K562 (cell line): Measurements from ENCODE around the gene TRPV6. TPM values are rescaled to one million over a fixed set of nuclear protein-coding genes. Genes with fewer than 3 reads are reported as not detected.

Experiments used
- ATAC-seq: fragments of 200-7000 bp; cut with Tn5 transposase; 3 replicates; pipeline ENCODE4 v1.9.1; 2020; ENCODE audit warnings: moderate library complexity
- BruUV-seq: library from RNA; stranded (reverse); fragments of 400-500 nt; replicated peaks from 2 replicates; lab custom pipeline; 2021; lab: Mats Ljungman, UMichigan
- CTCF ChIA-PET: fragments of 300-600 bp; formaldehyde crosslinking; extraction: SDS; loops from one replicate; lab custom pipeline; 2021; ENCODE audit warnings: low intra/inter-chr PET ratio; lab: Yijun Ruan, JAX
- POLR2A ChIA-PET: fragments of 300-600, 350-650 bp; sonication (Branson Sonifier 250); formaldehyde crosslinking; extraction: SDS; loops from one replicate; lab custom pipeline; 2021; ENCODE audit warnings: antibody characterized with exemption, inconsistent platforms; lab: Yijun Ruan, JAX
- DNase-seq, 4 experiments: peaks; one replicate each; pipeline versions ENCODE4 v3.0.0 to v3.0.0-alpha.2; 2011 to 2018; ENCODE audit warnings: low spot score in 3 of 4, mixed read lengths in 3 of 4; ENCODE audit errors: extremely low read depth in 1 of 4
- FAIRE-seq: peaks from 2 replicates; lab custom pipeline; 2011; peaks lifted over from hg19 to GRCh38; lab: Jason Lieb, UNC
- H2AFZ ChIP-seq: 2 replicates; pipeline ENCODE4 v1.6.0; 2011; ENCODE audit warnings: low read depth, low read length, control low read depth, inconsistent platforms
- H3K27ac ChIP-seq: fragments of 200-600 bp; 3 replicates; pipeline ENCODE4 v1.8.0; 2011; ENCODE audit warnings: low read depth, mild to moderate bottlenecking, control low read depth, inconsistent platforms, low read length, moderate library complexity, mixed read lengths; ENCODE audit errors: extremely low read depth
- H3K27me3 ChIP-seq, 2 experiments: fragments of 300-600 bp in 1 of 2; 2 replicates in 1 of 2; 3 replicates in 1 of 2; pipeline versions ENCODE4 v1.6.0 to v1.8.0; 2011; ENCODE audit warnings: inconsistent platforms in 2 of 2, low read length in 2 of 2, mild to moderate bottlenecking in 1 of 2, mixed read lengths in 1 of 2, moderate library complexity in 1 of 2; ENCODE audit not compliant: control insufficient read depth in 2 of 2, insufficient read depth in 2 of 2
- H3K36me3 ChIP-seq: fragments of 300-600 bp; 3 replicates; pipeline ENCODE4 v1.8.0; 2011; ENCODE audit warnings: mild to moderate bottlenecking, low read length, inconsistent platforms; ENCODE audit not compliant: control insufficient read depth, insufficient read depth
- H3K4me1 ChIP-seq, 2 experiments: fragments of 200-600 bp in 1 of 2; replicated peaks in 1 of 2; 2 replicates in 1 of 2; 3 replicates in 1 of 2; pipeline versions ENCODE4 v1.5.1 to v1.8.0; 2011; ENCODE audit warnings: inconsistent platforms in 2 of 2, low read length in 2 of 2, mild to moderate bottlenecking in 1 of 2, mixed read lengths in 1 of 2, moderate library complexity in 1 of 2; ENCODE audit not compliant: control insufficient read depth in 2 of 2, insufficient read depth in 2 of 2
- H3K4me2 ChIP-seq: 2 replicates; pipeline ENCODE4 v1.6.1; 2011; ENCODE audit warnings: low read length, control low read depth, inconsistent platforms, mixed read lengths; ENCODE audit not compliant: insufficient read depth
- H3K4me3 ChIP-seq: fragments of 200-600 bp; sonication (generic), shearing (Covaris generic); 2 replicates; pipeline ENCODE4 v1.5.1; 2016; ENCODE audit warnings: control low read depth, inconsistent platforms
- H3K79me2 ChIP-seq: fragments of 200-600 bp; 3 replicates; pipeline ENCODE4 v1.8.0; 2011; ENCODE audit warnings: low read length, inconsistent platforms; ENCODE audit not compliant: control insufficient read depth, insufficient read depth
- H3K9ac ChIP-seq, 2 experiments: 2 replicates each; pipeline versions ENCODE4 v1.6.0 to v1.6.1; 2011; ENCODE audit warnings: low read depth in 2 of 2, low read length in 2 of 2, control low read depth in 1 of 2, inconsistent platforms in 1 of 2, mild to moderate bottlenecking in 1 of 2, mixed read lengths in 1 of 2; ENCODE audit not compliant: insufficient read depth in 1 of 2
- H3K9me1 ChIP-seq: one replicate; pipeline ENCODE4 v1.6.0; 2011; ENCODE audit warnings: inconsistent platforms, mild to moderate bottlenecking, low read length, moderate library complexity; ENCODE audit not compliant: control insufficient read depth, insufficient read depth
- H3K9me3 ChIP-seq: replicated peaks from 2 replicates; pipeline ENCODE4 v1.5.1; 2011; ENCODE audit warnings: low read depth, low read length, inconsistent platforms; ENCODE audit not compliant: control insufficient read depth, insufficient read depth
- H4K20me1 ChIP-seq: replicated peaks from 2 replicates; pipeline ENCODE4 v1.6.1; 2011; ENCODE audit warnings: low read length, inconsistent platforms, mixed read lengths; ENCODE audit not compliant: control insufficient read depth, insufficient read depth
- MCM7 ChIP-seq, 2 experiments: fragments of 450-650 bp; IDR thresholded peaks; 2 replicates each; pipeline ENCODE4 v1.6.1; 2016 to 2018
- ZNF165 ChIP-seq: fragments of 250-450 bp; sonication (Bioruptor Pico); IDR thresholded peaks from 2 replicates; pipeline ENCODE4 v1.4.0; 2020; ENCODE audit warnings: borderline replicate concordance
- ZNF77 ChIP-seq: fragments of 250-450 bp; sonication (Bioruptor Pico); IDR thresholded peaks from 2 replicates; pipeline ENCODE4 v1.5.0; 2020
- WGBS: fragments of 100-300 bp; shearing (Covaris generic); methylation state at CpG from one replicate; pipeline ENCODE4 v1.1.6; 2016; ENCODE audit warnings: low coverage, mixed read lengths; ENCODE audit not compliant: insufficient coverage; ENCODE audit errors: missing lambda C conversion rate; 5-methylcytosine and 5-hydroxymethylcytosine counted together
- in situ Hi-C: fragments of 300-500 bp; cut with MboI; formaldehyde crosslinking; loops from 4 replicates; pipeline ENCODE4 v1.15.0; 2018; ENCODE audit warnings: inconsistent platforms, mixed read lengths
- intact Hi-C: fragments of 100-400 bp; cut with micrococcal nuclease; formaldehyde crosslinking; loops from 2 replicates; pipeline ENCODE4 v1.14.2; 2022
- polyA plus RNA-seq, 8 experiments: library from polyadenylated mRNA; depleted of rRNA in 4 of 8; stranded (reverse) in 5 of 8; unstranded in 3 of 8; fragments of >200 nt; fragmentation: Nextera tagmentation in 2 of 8; fragmentation: Illumina TruSeq in 1 of 8; extraction: Ambion mirVana in 2 of 8; extraction: Trizol in 1 of 8; gene quantifications; 2 replicates each; pipeline versions ENCODE4 v1.2.1 to v1.2.3, GENCODE V29; 2011 to 2014; ENCODE audit warnings: inconsistent platforms in 1 of 8, missing spikeins in 1 of 8
- total RNA-seq, 7 experiments: library from RNA; depleted of rRNA in 6 of 7; stranded (reverse); fragments of >200 nt in 6 of 7; fragmentation: Illumina TruSeq in 2 of 7; extraction: Trizol in 2 of 7; gene quantifications; 2 replicates each; pipeline versions ENCODE4 v1.2.1 to v1.2.3, GENCODE V29; 2011 to 2021; ENCODE audit warnings: low replicate concordance in 1 of 7
- TF ChIP-seq, protein P1 (sequence below), 2 experiments: fragments of 450-650 bp in 1 of 2; IDR thresholded peaks; 2 replicates each; pipeline ENCODE4 v1.6.1; 2011 to 2017; ENCODE audit warnings: low read depth in 2 of 2, antibody characterized with exemption in 1 of 2, borderline replicate concordance in 1 of 2, low read length in 1 of 2, mild to moderate bottlenecking in 1 of 2, mixed read lengths in 1 of 2; ENCODE audit not compliant: control insufficient read depth in 1 of 2
- TF ChIP-seq, protein P2 (sequence below): fragments of 450-650 bp; IDR thresholded peaks from 2 replicates; pipeline ENCODE4 v1.6.1; 2018; ENCODE audit warnings: mild to moderate bottlenecking, low read depth; ENCODE audit not compliant: partially characterized antibody

The TRPV6 gene
- total and polyA plus RNA-seq, 9 of the 15 experiments (the other 6 are each of a cell fraction or from before 2014, with no cell fraction given): 0.04 to 0.36 (median 0.11) TPM

DNA sequence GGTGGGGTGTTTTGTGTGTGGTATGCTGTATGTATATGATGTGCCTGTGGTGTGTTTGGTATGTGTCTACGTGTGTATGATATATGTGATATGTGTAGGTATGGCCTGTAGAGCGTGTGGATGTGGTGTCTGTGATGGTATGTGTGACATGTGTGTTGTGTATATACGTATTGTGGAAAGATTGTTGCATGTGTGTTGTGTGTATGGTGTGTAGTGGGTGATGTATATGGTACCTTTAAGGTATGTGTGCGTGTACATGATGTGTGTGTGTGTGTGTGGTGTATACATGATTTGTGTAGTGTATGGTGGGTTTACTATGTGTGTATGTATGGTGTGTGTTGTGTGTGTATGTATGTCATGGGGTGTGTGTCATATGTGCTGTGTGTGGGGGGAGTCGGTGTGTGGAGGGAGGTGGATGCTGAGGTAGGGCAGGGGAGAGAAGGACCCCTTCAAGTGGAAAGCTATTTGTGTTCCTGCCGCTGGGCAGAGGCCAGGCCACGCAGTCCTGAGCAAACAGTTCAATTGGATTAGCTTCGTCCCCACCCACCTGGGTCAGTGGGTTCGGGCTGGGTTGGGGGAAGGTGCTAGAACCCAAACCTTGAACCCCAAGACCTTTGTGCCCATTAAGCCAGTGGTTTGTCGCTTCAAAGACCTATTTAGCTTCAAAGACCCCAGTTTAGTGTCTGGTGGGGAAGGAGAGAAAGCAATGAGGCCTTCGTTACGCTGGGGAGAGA, 1.9 kb upstream of the TRPV6 start:
- DNase-seq: no peak
- intact Hi-C loops (loop anchor here (10.0 kb wide), 1 partner anchor 327 kb away; no protein-coding TSS in a partner anchor), in situ Hi-C loops (no loop called here)
- BruUV-seq: no TSS peak
- H3K36me3 ChIP-seq: no peaks in the 10 kb centered on the region
- no peak overlapping the region for H2AFZ ChIP-seq
- H3K4me3 ChIP-seq: no peak overlapping the region
- POLR2A ChIA-PET: interaction anchor here (0.6 to 1.3 kb wide), 2 partner anchors 9 to 80 kb away, joined by 4 to 6 read pairs; no protein-coding TSS in a partner anchor
- H3K4me2 ChIP-seq: no peak overlapping the region
- H3K79me2 ChIP-seq: no peaks in the 10 kb centered on the region
- H3K9me3 ChIP-seq: no peaks in the 10 kb centered on the region; the same call in 1 of the 2 replicates
- H4K20me1 ChIP-seq: no peaks in the 10 kb centered on the region
- H3K27me3 ChIP-seq: peaks cover 28 to 77% of the 10 kb centered on the region in 2 experiments
- FAIRE-seq: peak; percentile 72
- no peak overlapping the region for H3K9ac ChIP-seq
- ATAC-seq: no peak
- CTCF ChIA-PET: no interaction called here
- 3% methylated on average over 12 of the region's 12 CpGs for WGBS
- H3K27ac ChIP-seq: no peak overlapping the region
- peaks cover 0 to 4% of the 10 kb centered on the region in 2 experiments; a peak in 1 of 5 replicates for H3K4me1 ChIP-seq
- H3K9me1 ChIP-seq: no peaks in the 10 kb centered on the region
- no peak for TF ChIP-seq ZNF165 (CRISPR knock-in tag)
- TF ChIP-seq, protein P1, sequence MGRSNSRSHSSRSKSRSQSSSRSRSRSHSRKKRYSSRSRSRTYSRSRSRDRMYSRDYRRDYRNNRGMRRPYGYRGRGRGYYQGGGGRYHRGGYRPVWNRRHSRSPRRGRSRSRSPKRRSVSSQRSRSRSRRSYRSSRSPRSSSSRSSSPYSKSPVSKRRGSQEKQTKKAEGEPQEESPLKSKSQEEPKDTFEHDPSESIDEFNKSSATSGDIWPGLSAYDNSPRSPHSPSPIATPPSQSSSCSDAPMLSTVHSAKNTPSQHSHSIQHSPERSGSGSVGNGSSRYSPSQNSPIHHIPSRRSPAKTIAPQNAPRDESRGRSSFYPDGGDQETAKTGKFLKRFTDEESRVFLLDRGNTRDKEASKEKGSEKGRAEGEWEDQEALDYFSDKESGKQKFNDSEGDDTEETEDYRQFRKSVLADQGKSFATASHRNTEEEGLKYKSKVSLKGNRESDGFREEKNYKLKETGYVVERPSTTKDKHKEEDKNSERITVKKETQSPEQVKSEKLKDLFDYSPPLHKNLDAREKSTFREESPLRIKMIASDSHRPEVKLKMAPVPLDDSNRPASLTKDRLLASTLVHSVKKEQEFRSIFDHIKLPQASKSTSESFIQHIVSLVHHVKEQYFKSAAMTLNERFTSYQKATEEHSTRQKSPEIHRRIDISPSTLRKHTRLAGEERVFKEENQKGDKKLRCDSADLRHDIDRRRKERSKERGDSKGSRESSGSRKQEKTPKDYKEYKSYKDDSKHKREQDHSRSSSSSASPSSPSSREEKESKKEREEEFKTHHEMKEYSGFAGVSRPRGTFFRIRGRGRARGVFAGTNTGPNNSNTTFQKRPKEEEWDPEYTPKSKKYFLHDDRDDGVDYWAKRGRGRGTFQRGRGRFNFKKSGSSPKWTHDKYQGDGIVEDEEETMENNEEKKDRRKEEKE (IDR thresholded peaks at IDR 0.05; ENCODE audit: borderline replicate concordance in 1 of 2, control insufficient read depth in 1 of 2, low read depth in 2 of 2, low read length in 1 of 2): 0 out of 4 replicates have a peak, but pooled peaks of 1 of the 2 experiments have one; percentile 37
- no peak for TF ChIP-seq ZNF77 (CRISPR knock-in tag)
- TF ChIP-seq, protein P2, sequence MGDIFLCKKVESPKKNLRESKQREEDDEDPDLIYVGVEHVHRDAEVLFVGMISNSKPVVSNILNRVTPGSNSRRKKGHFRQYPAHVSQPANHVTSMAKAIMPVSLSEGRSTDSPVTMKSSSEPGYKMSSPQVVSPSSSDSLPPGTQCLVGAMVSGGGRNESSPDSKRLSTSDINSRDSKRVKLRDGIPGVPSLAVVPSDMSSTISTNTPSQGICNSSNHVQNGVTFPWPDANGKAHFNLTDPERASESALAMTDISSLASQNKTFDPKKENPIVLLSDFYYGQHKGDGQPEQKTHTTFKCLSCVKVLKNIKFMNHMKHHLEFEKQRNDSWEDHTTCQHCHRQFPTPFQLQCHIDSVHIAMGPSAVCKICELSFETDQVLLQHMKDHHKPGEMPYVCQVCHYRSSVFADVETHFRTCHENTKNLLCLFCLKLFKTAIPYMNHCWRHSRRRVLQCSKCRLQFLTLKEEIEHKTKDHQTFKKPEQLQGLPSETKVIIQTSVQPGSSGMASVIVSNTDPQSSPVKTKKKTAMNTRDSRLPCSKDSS: peak; percentile 39
- 0 out of 4 replicates have a peak, but pooled peaks of 1 of the 2 experiments have one; percentile 72 for TF ChIP-seq MCM7 (IDR thresholded peaks at IDR 0.05)
